ENCODE data around the gene DHRS1.

DNA sequence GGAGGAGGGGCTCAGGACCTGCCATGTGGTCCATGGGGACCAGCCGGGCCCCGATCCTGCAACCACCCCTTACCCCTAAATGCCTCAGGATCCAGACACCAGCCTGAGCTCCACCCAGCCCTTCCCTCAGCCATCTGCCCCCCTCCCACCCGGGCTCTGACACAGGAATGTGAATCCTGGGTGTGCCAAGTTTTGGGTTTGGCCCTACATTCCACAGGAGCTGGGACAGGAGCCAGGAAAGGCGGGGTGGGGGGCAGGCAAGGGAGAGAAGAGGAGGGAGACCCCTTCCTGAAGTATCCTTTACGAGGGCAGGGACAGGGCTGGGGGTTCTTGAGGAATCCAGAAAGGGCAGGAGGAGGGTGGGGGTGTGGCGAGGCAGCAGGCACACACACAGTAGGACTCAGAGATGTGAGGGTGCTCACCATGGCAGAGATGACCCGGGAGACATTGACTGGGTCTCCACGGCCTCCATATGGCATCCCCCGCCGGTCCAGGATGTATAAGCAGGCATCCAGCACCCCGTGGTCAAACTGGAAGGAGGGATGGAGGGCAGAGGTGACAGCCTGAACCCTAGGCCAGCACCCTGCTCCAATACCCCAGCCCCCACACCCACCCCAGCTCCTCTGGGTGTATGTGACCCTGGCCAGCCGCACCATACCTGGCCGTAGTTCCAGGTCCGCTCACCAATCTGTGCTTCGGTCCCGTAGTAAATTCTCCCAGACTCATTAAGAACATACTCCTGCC is 40.1 kb downstream of the DHRS1 start:
- TF ChIP-seq, protein P1, sequence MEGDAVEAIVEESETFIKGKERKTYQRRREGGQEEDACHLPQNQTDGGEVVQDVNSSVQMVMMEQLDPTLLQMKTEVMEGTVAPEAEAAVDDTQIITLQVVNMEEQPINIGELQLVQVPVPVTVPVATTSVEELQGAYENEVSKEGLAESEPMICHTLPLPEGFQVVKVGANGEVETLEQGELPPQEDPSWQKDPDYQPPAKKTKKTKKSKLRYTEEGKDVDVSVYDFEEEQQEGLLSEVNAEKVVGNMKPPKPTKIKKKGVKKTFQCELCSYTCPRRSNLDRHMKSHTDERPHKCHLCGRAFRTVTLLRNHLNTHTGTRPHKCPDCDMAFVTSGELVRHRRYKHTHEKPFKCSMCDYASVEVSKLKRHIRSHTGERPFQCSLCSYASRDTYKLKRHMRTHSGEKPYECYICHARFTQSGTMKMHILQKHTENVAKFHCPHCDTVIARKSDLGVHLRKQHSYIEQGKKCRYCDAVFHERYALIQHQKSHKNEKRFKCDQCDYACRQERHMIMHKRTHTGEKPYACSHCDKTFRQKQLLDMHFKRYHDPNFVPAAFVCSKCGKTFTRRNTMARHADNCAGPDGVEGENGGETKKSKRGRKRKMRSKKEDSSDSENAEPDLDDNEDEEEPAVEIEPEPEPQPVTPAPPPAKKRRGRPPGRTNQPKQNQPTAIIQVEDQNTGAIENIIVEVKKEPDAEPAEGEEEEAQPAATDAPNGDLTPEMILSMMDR (IDR thresholded peaks at IDR 0.05; ENCODE audit: low read depth, low read length) = no peak
- TF ChIP-seq POLR2A (IDR thresholded peaks at IDR 0.05; ENCODE audit: extremely low read depth, insufficient read length) = no peak
